Right atrium auricular region (tissue), 2 donors: ENCODE data around the gene ZNF615. TPM values are rescaled to one million over a fixed set of nuclear protein-coding genes. Genes with fewer than 3 reads are reported as not detected.

Experiments
- DNase-seq: peaks from one replicate; pipeline ENCODE4 v3.0.0-alpha.2; 2019; ENCODE audit warnings: low spot score
- H3K27ac ChIP-seq, 2 donors: fragments of 200-600 bp; sonication (generic); 1 replicate in 1 of 2; 2 replicates in 1 of 2; pipeline ENCODE4 v1.5.1; 2016 to 2019
- H3K27me3 ChIP-seq, 2 donors: fragments of 200-600 bp; sonication (generic); one replicate each; pipeline versions ENCODE4 v1.5.1 to v1.6.0; 2017 to 2019
- H3K36me3 ChIP-seq: fragments of 200-600 bp; sonication (generic); one replicate; pipeline ENCODE4 v1.5.1; 2016
- H3K4me1 ChIP-seq, 2 donors: fragments of 200-600 bp; sonication (generic); one replicate each; pipeline versions ENCODE4 v1.5.1 to v1.6.0; 2017 to 2019
- H3K4me3 ChIP-seq, 2 donors: fragments of 200-600 bp; sonication (generic); 1 replicate in 1 of 2; 2 replicates in 1 of 2; pipeline ENCODE4 v1.5.1; 2017 to 2019; ENCODE audit warnings: mild to moderate bottlenecking in 1 of 2, moderate library complexity in 1 of 2
- H3K9me3 ChIP-seq, 2 donors: fragments of 200-600 bp; sonication (generic); one replicate each; pipeline ENCODE4 v1.5.1; 2019
- CTCF ChIP-seq, 2 donors: fragments of 200-600 bp; sonication (generic); IDR thresholded peaks; one replicate each; pipeline ENCODE4 v1.5.1; 2019; ENCODE audit warnings: antibody characterized with exemption in 2 of 2
- total RNA-seq, 2 donors: library from RNA; depleted of rRNA; stranded (reverse); fragments of >200 nt; gene quantifications; one replicate each; pipeline ENCODE4 v1.1.0, GENCODE V29; 2016

ZNF615 gene
- total RNA-seq, 2 donors from 2014 or later = 10.4 to 10.8 TPM

- Histone ChIP-seq H3K4me3 (no peak overlapping the region), H3K9me3 (peaks cover 35 to 95% of the 10 kb centered on the region in 2 donors), H3K36me3 (peaks cover 44% of the 10 kb centered on the region), H3K27ac (no peak overlapping the region), H3K27me3 (no peaks in the 10 kb centered on the region), H3K4me1 (no peaks in the 10 kb centered on the region)
- no peak for DNase-seq
- TF ChIP-seq CTCF (IDR thresholded peaks at IDR 0.05) = no peak
These were observed 61.4 kb downstream of the ZNF615 start for GRCh38 chr19:51946602-51947001.

- TF ChIP-seq CTCF (IDR thresholded peaks at IDR 0.05) = no peak
- no peak overlapping the region for H3K27ac ChIP-seq
- peaks cover 35 to 98% of the 10 kb centered on the region in 2 donors for H3K9me3 ChIP-seq
- H3K4me3 ChIP-seq = no peak overlapping the region
- H3K27me3 ChIP-seq = no peaks in the 10 kb centered on the region
- H3K36me3 ChIP-seq = peaks cover 60% of the 10 kb centered on the region
- no peaks in the 10 kb centered on the region for H3K4me1 ChIP-seq
- no peak for DNase-seq
These were observed 63.0 kb downstream of the ZNF615 start for GRCh38 chr19:51944798-51945552.

Other genes with a start within 250 kb of the ZNF615 start
- gene FPR2, start 247.0 kb downstream of the ZNF615 start, total RNA-seq = 1 to 10 TPM in 1 of 2 donors, under 1 TPM in 1; 0.30 to 3.9 TPM
- gene FPR3, start 213.1 kb downstream of the ZNF615 start, total RNA-seq = 10 to 100 TPM in 1 of 2 donors, 1 to 10 TPM in 1; 1.4 to 14.7 TPM
- gene ZNF577, start 120.3 kb downstream of the ZNF615 start, total RNA-seq = 1 to 10 TPM; 6.4 to 9.5 TPM
- gene ZNF649, start 103.2 kb downstream of the ZNF615 start, total RNA-seq = 1 to 10 TPM; 7.2 to 7.4 TPM
- 1 to 10 TPM; 4.1 to 5.2 TPM for gene ZNF613, start 80.7 kb downstream of the ZNF615 start, total RNA-seq
- 1 to 10 TPM; 5.7 to 6.5 TPM for gene ZNF350, start 21.4 kb downstream of the ZNF615 start, total RNA-seq
- gene ZNF614, start 20.2 kb upstream of the ZNF615 start, total RNA-seq = 1 to 10 TPM; 6.5 to 6.6 TPM
- gene ZNF432, start 40.6 kb upstream of the ZNF615 start, total RNA-seq = 1 to 10 TPM; 5.4 to 8.6 TPM
- 10 to 100 TPM in 1 of 2 donors, 1 to 10 TPM in 1; 4.8 to 11.0 TPM for gene ZNF841, start 87.6 kb upstream of the ZNF615 start, total RNA-seq
- gene ZNF616, start 131.7 kb upstream of the ZNF615 start, total RNA-seq = 1 to 10 TPM; 2.4 to 3.3 TPM
- 1 to 10 TPM; 2.2 to 7.6 TPM for gene ZNF836, start 163.4 kb upstream of the ZNF615 start, total RNA-seq
- 100 to 1,000 TPM; 284 to 322 TPM for gene PPP2R1A, start 181.8 kb upstream of the ZNF615 start, total RNA-seq